LNCAP (cell line): Measurements from ENCODE around the gene MAP2K5.

Experiments used
- CTCF ChIP-seq: fragments of 450-650 bp; IDR thresholded peaks from 2 replicates; pipeline ENCODE4 v1.5.1; 2017; ENCODE audit warnings: mild to moderate bottlenecking

The MAP2K5 gene

GRCh38 chr15:67724691-67725375 is 182.3 kb downstream of the MAP2K5 start:
- TF ChIP-seq CTCF = no peak

- no peak for TF ChIP-seq CTCF
Observed at GRCh38 chr15:67730135-67730534, 187.6 kb downstream of the MAP2K5 start.

- no peak for TF ChIP-seq CTCF
Observed at GRCh38 chr15:67731112-67731721, 188.7 kb downstream of the MAP2K5 start.

- no peak for TF ChIP-seq CTCF
Observed at GRCh38 chr15:67732164-67732563, 189.7 kb downstream of the MAP2K5 start.

GRCh38 chr15:67732671-67733374 is 190.3 kb downstream of the MAP2K5 start:
- no peak for TF ChIP-seq CTCF

- no peak for TF ChIP-seq CTCF
Observed at GRCh38 chr15:67735896-67736295, 193.4 kb downstream of the MAP2K5 start.

GRCh38 chr15:67736810-67737209 is 194.3 kb downstream of the MAP2K5 start:
- TF ChIP-seq CTCF = no peak
